Astrocyte (in vitro differentiated cells and primary cell): Measurements from ENCODE around the gene NCK2. TPM values are rescaled to one million over a fixed set of nuclear protein-coding genes. Genes with fewer than 3 reads are reported as not detected.

ENCODE experiments used
- DNase-seq: peaks from one replicate; pipeline ENCODE4 v3.0.0-alpha.2; 2010; ENCODE audit warnings: low read depth
- FAIRE-seq: peaks from 2 replicates; lab custom pipeline; 2011; peaks lifted over from hg19 to GRCh38; lab: Jason Lieb, UNC
- H2AFZ ChIP-seq: 2 replicates; pipeline ENCODE4 v1.6.0; 2012; ENCODE audit warnings: low read depth, low read length, inconsistent platforms
- H3K27ac ChIP-seq: 2 replicates; pipeline ENCODE4 v1.5.1; 2011; ENCODE audit warnings: low read depth, low read length, inconsistent platforms
- H3K27me3 ChIP-seq: 2 replicates; pipeline ENCODE4 v1.6.0; 2011; ENCODE audit warnings: low read length, inconsistent platforms; ENCODE audit not compliant: insufficient read depth
- H3K36me3 ChIP-seq: 2 replicates; pipeline ENCODE4 v1.5.1; 2011; ENCODE audit warnings: low read length, inconsistent platforms; ENCODE audit not compliant: insufficient read depth
- H3K4me1 ChIP-seq: 2 replicates; pipeline ENCODE4 v1.5.1; 2011; ENCODE audit warnings: low read length, inconsistent platforms; ENCODE audit not compliant: insufficient read depth
- H3K4me2 ChIP-seq: 2 replicates; pipeline ENCODE4 v1.6.0; 2012; ENCODE audit warnings: low read length, inconsistent platforms
- H3K4me3 ChIP-seq: 2 replicates; pipeline ENCODE4 v1.5.1; 2011; ENCODE audit warnings: low read depth, mild to moderate bottlenecking, low read length, inconsistent platforms; ENCODE audit not compliant: insufficient read depth
- H3K79me2 ChIP-seq: 2 replicates; pipeline ENCODE4 v1.6.0; 2012; ENCODE audit warnings: mild to moderate bottlenecking, low read length, inconsistent platforms; ENCODE audit not compliant: insufficient read depth
- H3K9ac ChIP-seq: 2 replicates; pipeline ENCODE4 v1.6.0; 2012; ENCODE audit warnings: mild to moderate bottlenecking, low read length, inconsistent platforms
- H3K9me3 ChIP-seq: 2 replicates; pipeline ENCODE4 v1.5.1; 2012; ENCODE audit warnings: low read depth, mild to moderate bottlenecking, low read length, inconsistent platforms; ENCODE audit not compliant: insufficient read depth
- H4K20me1 ChIP-seq: 2 replicates; pipeline ENCODE4 v1.6.0; 2012; ENCODE audit warnings: low read length, inconsistent platforms; ENCODE audit not compliant: insufficient read depth
- H3K27ac Mint-ChIP-seq: one replicate; pipeline ENCODE4 v1.8.0; 2021; ENCODE audit warnings: mild to moderate bottlenecking, mixed read lengths; ENCODE audit not compliant: unreplicated experiment
- H3K27me3 Mint-ChIP-seq: one replicate; pipeline ENCODE4 v1.8.0; 2021; ENCODE audit warnings: low read depth, mixed read lengths; ENCODE audit not compliant: unreplicated experiment
- H3K36me3 Mint-ChIP-seq: one replicate; pipeline ENCODE4 v1.8.0; 2021; ENCODE audit warnings: low read depth, mixed read lengths; ENCODE audit not compliant: unreplicated experiment
- H3K4me1 Mint-ChIP-seq: one replicate; pipeline ENCODE4 v1.8.0; 2021; ENCODE audit warnings: low read depth, mixed read lengths; ENCODE audit not compliant: unreplicated experiment
- H3K4me3 Mint-ChIP-seq: one replicate; pipeline ENCODE4 v1.8.0; 2021; ENCODE audit warnings: mild to moderate bottlenecking, moderate library complexity, mixed read lengths; ENCODE audit not compliant: unreplicated experiment
- H3K9me3 Mint-ChIP-seq: one replicate; pipeline ENCODE4 v1.8.0; 2021; ENCODE audit warnings: mild to moderate bottlenecking, mixed read lengths; ENCODE audit not compliant: unreplicated experiment
- CTCF ChIP-seq: IDR thresholded peaks from 2 replicates; pipeline ENCODE4 v1.5.1; 2011; ENCODE audit warnings: low read depth, mild to moderate bottlenecking, inconsistent platforms, low read length, moderate library complexity; ENCODE audit not compliant: insufficient read depth
- EZH2 ChIP-seq: IDR thresholded peaks from 2 replicates; pipeline ENCODE4 v1.6.1; 2012; ENCODE audit warnings: mild to moderate bottlenecking, low read length, inconsistent platforms; ENCODE audit not compliant: insufficient read depth
- total RNA-seq: library from RNA; stranded (reverse); gene quantifications from 2 replicates; pipeline ENCODE4 v1.2.1, GENCODE V29; 2021

The NCK2 gene
- total RNA-seq, 1 donor from 2014 or later, result 61.6 TPM

- Histone ChIP-seq H3K9me3 (peaks cover 2% of the 10 kb centered on the region), H4K20me1 (no peaks in the 10 kb centered on the region), H3K4me3 (no peak overlapping the region), H3K27me3 (no peaks in the 10 kb centered on the region), H3K79me2 (no peaks in the 10 kb centered on the region), H3K4me2 (no peak overlapping the region), H3K9ac (no peak overlapping the region), H2AFZ (no peak overlapping the region), H3K27ac (no peak overlapping the region), H3K4me1 (no peaks in the 10 kb centered on the region), H3K36me3 (no peaks in the 10 kb centered on the region)
- H3K27ac Mint-ChIP-seq, result no peak overlapping the region
- TF ChIP-seq CTCF (no peak), EZH2 (no peak)
- H3K36me3 Mint-ChIP-seq, result peaks cover 7% of the 10 kb centered on the region
- DNase-seq (no peak), FAIRE-seq (no peak)
- H3K27me3 Mint-ChIP-seq, result peaks cover 2% of the 10 kb centered on the region
- no peaks in the 10 kb centered on the region for H3K4me1 Mint-ChIP-seq
- H3K9me3 Mint-ChIP-seq, result peaks cover 22% of the 10 kb centered on the region
- no peak overlapping the region for H3K4me3 Mint-ChIP-seq
These were observed 158.5 kb downstream of the NCK2 start for GRCh38 chr2:105903051-105903674.

GRCh38 chr2:105904938-105905337 lies 160.2 kb downstream of the NCK2 start:
- FAIRE-seq (no peak), DNase-seq (no peak)
- no peak for TF ChIP-seq EZH2
- no peak for TF ChIP-seq CTCF
- Mint-ChIP-seq H3K27ac (no peak overlapping the region), H3K36me3 (peaks cover 7% of the 10 kb centered on the region), H3K4me3 (no peak overlapping the region), H3K4me1 (no peaks in the 10 kb centered on the region), H3K9me3 (peaks cover 10% of the 10 kb centered on the region), H3K27me3 (peaks cover 2% of the 10 kb centered on the region)
- no peak overlapping the region for H3K4me3 ChIP-seq
- H3K27me3 ChIP-seq, result no peaks in the 10 kb centered on the region
- H3K4me2 ChIP-seq, result no peak overlapping the region
- no peak overlapping the region for H2AFZ ChIP-seq
- no peaks in the 10 kb centered on the region for H3K36me3 ChIP-seq
- H3K9me3 ChIP-seq, result no peaks in the 10 kb centered on the region
- no peak overlapping the region for H3K27ac ChIP-seq
- H3K79me2 ChIP-seq, result no peaks in the 10 kb centered on the region
- no peaks in the 10 kb centered on the region for H4K20me1 ChIP-seq
- H3K9ac ChIP-seq, result no peak overlapping the region
- no peaks in the 10 kb centered on the region for H3K4me1 ChIP-seq

GRCh38 chr2:105906481-105906880 lies 161.8 kb downstream of the NCK2 start:
- Histone ChIP-seq H3K79me2 (no peaks in the 10 kb centered on the region), H3K4me3 (no peak overlapping the region), H3K9ac (no peak overlapping the region), H3K27ac (no peak overlapping the region), H3K36me3 (no peaks in the 10 kb centered on the region), H3K27me3 (no peaks in the 10 kb centered on the region), H2AFZ (no peak overlapping the region), H3K9me3 (no peaks in the 10 kb centered on the region), H3K4me1 (no peaks in the 10 kb centered on the region), H4K20me1 (no peaks in the 10 kb centered on the region), H3K4me2 (no peak overlapping the region)
- Mint-ChIP-seq H3K4me1 (no peaks in the 10 kb centered on the region), H3K27ac (no peak overlapping the region), H3K4me3 (no peak overlapping the region), H3K9me3 (no peaks in the 10 kb centered on the region), H3K27me3 (peaks cover 2% of the 10 kb centered on the region), H3K36me3 (peaks cover 3% of the 10 kb centered on the region)
- FAIRE-seq (no peak), DNase-seq (no peak)
- TF ChIP-seq CTCF, result no peak
- TF ChIP-seq EZH2, result no peak
